ENCODE data around the gene LCLAT1. TPM values are rescaled to one million over a fixed set of nuclear protein-coding genes. Genes with fewer than 3 reads are reported as not detected.

The LCLAT1 gene
- total and polyA plus RNA-seq, 12 donors: 8.0 to 56.4 (median 42.7) TPM

DNA sequence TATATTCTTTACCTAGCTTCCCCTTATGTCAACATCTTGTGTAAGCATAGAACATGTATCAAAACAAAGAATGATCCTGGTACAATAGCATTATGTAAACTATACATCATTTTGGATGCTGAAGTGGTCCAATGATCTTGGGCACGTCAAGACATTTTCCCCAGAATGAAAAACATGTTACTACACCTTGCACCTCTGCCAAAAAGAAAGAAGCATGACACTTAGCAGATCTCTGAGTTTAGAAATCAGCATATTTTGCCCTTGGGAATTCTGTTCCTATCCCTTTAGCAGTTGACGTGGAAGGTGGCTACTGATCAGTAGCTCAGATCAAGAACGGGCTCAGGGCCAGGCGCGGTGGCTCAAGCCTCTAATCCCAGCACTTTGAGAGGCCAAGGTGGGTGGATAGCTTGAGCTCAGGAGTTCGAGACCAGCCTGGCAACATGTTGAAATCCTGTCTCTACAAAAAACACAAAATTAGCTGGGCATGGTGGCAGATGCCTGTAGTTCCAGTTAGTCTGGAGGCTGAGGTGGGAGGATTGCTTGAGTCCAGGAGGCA lies 1.7 kb upstream of the LCLAT1 start:
- H3K27me3 ChIP-seq: no peaks in the 10 kb centered on the region
- H3K9me3 ChIP-seq: no peaks in the 10 kb centered on the region
- intact Hi-C loops (cut with DNase I): loop anchor here in 4 of 10 donors (10.0 kb wide), 3 partner anchors 101 to 249 kb away; partner anchors contain the start of gene LBH (in 2 of the 4)
- ATAC-seq: no peak
- no peaks in the 10 kb centered on the region for H3K36me3 ChIP-seq
- TF ChIP-seq, protein P1, sequence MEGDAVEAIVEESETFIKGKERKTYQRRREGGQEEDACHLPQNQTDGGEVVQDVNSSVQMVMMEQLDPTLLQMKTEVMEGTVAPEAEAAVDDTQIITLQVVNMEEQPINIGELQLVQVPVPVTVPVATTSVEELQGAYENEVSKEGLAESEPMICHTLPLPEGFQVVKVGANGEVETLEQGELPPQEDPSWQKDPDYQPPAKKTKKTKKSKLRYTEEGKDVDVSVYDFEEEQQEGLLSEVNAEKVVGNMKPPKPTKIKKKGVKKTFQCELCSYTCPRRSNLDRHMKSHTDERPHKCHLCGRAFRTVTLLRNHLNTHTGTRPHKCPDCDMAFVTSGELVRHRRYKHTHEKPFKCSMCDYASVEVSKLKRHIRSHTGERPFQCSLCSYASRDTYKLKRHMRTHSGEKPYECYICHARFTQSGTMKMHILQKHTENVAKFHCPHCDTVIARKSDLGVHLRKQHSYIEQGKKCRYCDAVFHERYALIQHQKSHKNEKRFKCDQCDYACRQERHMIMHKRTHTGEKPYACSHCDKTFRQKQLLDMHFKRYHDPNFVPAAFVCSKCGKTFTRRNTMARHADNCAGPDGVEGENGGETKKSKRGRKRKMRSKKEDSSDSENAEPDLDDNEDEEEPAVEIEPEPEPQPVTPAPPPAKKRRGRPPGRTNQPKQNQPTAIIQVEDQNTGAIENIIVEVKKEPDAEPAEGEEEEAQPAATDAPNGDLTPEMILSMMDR (IDR thresholded peaks at IDR 0.05): no peak
- peaks cover 4 to 32% (median 21%) of the 10 kb centered on the region in 9 donors for H3K4me1 ChIP-seq
- DNase-seq: no peak
- no peak overlapping the region for H3K4me3 ChIP-seq
- no peak overlapping the region for H3K27ac ChIP-seq
- WGBS, 2 donors: 85 to 86% methylated on average over 6 of the region's 6 CpGs

DNA sequence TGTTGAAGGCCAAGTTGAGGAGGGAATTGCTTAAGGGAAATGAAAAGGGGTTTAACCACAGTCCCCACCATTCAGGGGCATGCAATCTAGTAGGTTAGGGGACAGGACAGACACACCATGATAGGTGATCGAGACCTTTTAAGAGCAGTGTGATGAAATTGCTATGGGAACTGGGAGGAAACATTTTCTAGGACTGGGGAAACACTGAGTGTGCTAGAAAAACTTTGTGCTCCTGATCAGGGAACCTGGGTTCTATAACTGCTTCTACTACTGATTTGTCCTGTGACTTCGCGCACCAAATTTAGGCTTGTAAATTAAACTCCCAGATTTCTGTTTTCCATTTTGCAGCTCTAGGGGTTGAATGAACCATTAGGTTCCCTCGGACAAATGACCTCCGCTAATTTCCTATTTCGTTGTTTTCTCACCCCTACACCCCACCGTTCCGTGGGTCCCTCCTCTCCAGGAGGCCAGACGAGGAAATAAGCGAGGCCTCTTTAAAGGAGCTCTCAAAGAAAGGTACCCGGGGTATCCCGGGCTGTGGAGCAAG lies 371 bp upstream of the LCLAT1 start:
- Histone ChIP-seq H3K4me3 (peak overlapping the region; percentile 79 to 99 (median 90)), H3K27me3 (no peaks in the 10 kb centered on the region), H3K36me3 (no peaks in the 10 kb centered on the region), H3K27ac (peak overlapping the region; percentile 44 to 92 (median 87)), H3K4me1 (peaks cover 4 to 32% (median 21%) of the 10 kb centered on the region in 9 donors), H3K9me3 (no peaks in the 10 kb centered on the region)
- intact Hi-C loops (cut with DNase I): loop anchor here in 4 of 10 donors (10.0 kb wide), 3 partner anchors 102 to 248 kb away; partner anchors contain the start of gene LBH (in 2 of the 4)
- 2% methylated on average over 12 of the region's 12 CpGs for WGBS, 2 donors
- peak in 4 of 8 donors; percentile 1 to 19 (median 5) for ATAC-seq
- no peak for DNase-seq
- TF ChIP-seq, protein P1 (IDR thresholded peaks at IDR 0.05): no peak

DNA sequence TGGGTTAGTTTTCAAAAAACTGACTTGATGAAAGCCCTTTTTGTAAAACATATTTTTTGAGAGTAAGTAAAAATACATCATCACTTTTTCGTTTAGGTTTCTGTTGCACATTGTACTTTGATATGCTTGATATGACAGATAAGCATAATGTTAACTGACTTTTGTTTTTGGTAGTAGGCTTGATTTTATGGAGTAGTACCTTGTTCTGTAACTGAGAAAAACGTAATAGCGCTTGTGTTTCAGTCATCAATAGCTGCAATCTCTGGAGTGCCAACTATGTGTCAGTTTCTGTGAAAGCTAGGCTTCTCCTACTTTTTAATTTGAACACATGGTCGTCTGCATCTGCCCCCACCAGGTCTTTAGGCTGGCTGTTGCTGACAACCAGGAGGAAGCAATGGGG lies 1.3 kb downstream of the LCLAT1 start:
- Histone ChIP-seq H3K36me3 (no peaks in the 10 kb centered on the region), H3K4me3 (peak overlapping the region in 8 of 10 donors; percentile 79 to 97 (median 90)), H3K27me3 (no peaks in the 10 kb centered on the region), H3K4me1 (peaks cover 4 to 41% (median 21%) of the 10 kb centered on the region in 9 donors), H3K9me3 (no peaks in the 10 kb centered on the region), H3K27ac (peak overlapping the region in 5 of 10 donors; percentile 87 to 92 (median 91))
- no peak for DNase-seq
- no peak for ATAC-seq
- TF ChIP-seq, protein P1 (IDR thresholded peaks at IDR 0.05): no peak
- WGBS, 2 donors: 41 to 55% methylated on average over 4 of the region's 4 CpGs
- intact Hi-C loops (cut with DNase I): loop anchor here in 5 of 10 donors (2.0 to 10.0 kb wide), 4 partner anchors 56 to 246 kb away; partner anchors contain the start of gene LBH (in 2 of the 5)

DNA sequence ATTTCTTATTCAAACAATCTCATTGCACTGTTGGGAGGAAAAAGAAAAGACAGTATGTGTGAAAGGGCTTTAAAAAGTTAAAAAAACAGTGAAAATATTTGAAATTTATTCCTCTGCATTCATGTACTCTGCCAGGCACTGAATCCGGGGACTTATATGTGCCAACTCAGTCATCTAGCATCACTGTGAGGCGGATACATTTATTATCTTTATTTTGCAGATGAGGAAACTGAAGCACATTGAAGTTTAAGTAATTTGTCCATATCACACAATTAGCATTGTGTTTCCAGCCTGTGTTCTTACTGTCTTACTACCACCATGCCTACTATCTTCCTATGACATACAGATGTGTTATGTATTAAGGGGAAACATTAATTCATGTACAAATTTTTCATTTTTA lies 1.8 kb downstream of the LCLAT1 start:
- peak overlapping the region in 4 of 10 donors; percentile 87 to 92 (median 91) for H3K27ac ChIP-seq
- ATAC-seq (no peak), DNase-seq (no peak)
- H3K36me3 ChIP-seq: no peaks in the 10 kb centered on the region
- H3K4me3 ChIP-seq: peak overlapping the region in 4 of 10 donors; percentile 79 to 96 (median 94)
- WGBS, 2 donors: 91 to 95% methylated on average over 2 of the region's 2 CpGs
- H3K4me1 ChIP-seq: peaks cover 4 to 47% (median 21%) of the 10 kb centered on the region in 9 donors
- intact Hi-C loops (cut with DNase I): loop anchor here in 5 of 10 donors (2.0 to 10.0 kb wide), 4 partner anchors 56 to 246 kb away; partner anchors contain the start of gene LBH (in 2 of the 5)
- no peaks in the 10 kb centered on the region for H3K27me3 ChIP-seq
- TF ChIP-seq, protein P1 (IDR thresholded peaks at IDR 0.05): no peak
- no peaks in the 10 kb centered on the region for H3K9me3 ChIP-seq

All from heart right ventricle (tissue), 16 donors.